Keratinocyte (primary cell): ENCODE data around the gene C2CD3.

Source experiments
- CTCF ChIP-seq, 3 experiments: IDR thresholded peaks in 1 of 3; conservative IDR thresholded peaks in 1 of 3; optimal IDR thresholded peaks in 1 of 3; 2 replicates in 2 of 3; 3 replicates in 1 of 3; pipeline versions ENCODE3 to v1.5.1; 2011; ENCODE audit warnings: low read length in 3 of 3, mild to moderate bottlenecking in 3 of 3, moderate library complexity in 2 of 3, control low read depth in 1 of 3, inconsistent platforms in 1 of 3; ENCODE audit not compliant: insufficient read depth in 2 of 3; ENCODE audit errors: extremely low read depth in 1 of 3
- EZH2 ChIP-seq: IDR thresholded peaks from one replicate; pipeline ENCODE4 v1.6.1; 2012; ENCODE audit warnings: inconsistent platforms, mild to moderate bottlenecking, low read length, moderate library complexity

GRCh38 chr11:74132833-74133232 is 38.0 kb downstream of the C2CD3 start:
- TF ChIP-seq CTCF (optimal IDR thresholded peaks at IDR 0.05 in 1 of 3, IDR thresholded peaks at IDR 0.05 in 1 of 3, conservative IDR thresholded peaks at IDR 0.05 in 1 of 3; ENCODE audit: extremely low read depth in 1 of 3, insufficient read depth in 2 of 3, low read length in 3 of 3) (no peak), EZH2 (no peak)
